ENCODE data around the gene IFNA16. TPM values are rescaled to one million over a fixed set of nuclear protein-coding genes. Genes with fewer than 3 reads are reported as not detected.

Gene IFNA16
- total RNA-seq (2022; extraction: Qiagen RNA extraction; ENCODE audit: low read depth): not detected in 5 replicates

DNA sequence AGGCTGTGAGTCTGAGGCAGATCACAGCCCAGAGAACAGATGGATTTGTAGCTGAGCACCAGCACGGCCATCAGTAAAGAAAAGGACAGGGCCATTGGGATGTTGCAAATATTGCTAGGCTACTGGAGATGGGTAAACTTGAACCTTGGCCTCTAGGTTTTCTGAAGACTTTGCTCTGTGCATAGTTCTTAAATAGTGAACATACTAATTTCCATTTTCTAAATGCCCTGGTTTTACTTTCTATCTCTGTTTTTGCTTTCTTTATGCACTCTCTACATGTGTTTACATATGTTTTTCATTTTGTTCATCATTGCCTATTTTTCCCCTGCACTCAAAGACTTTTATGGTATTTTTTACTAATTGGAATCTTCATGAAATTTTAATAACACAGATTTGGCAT is at the start of gene IFNA16:
Gene IFNA16 (minus strand): TSS at position 101 of the 400 bp plus-strand sequence. CDS start 6 bp downstream, at position 95.

DNA sequence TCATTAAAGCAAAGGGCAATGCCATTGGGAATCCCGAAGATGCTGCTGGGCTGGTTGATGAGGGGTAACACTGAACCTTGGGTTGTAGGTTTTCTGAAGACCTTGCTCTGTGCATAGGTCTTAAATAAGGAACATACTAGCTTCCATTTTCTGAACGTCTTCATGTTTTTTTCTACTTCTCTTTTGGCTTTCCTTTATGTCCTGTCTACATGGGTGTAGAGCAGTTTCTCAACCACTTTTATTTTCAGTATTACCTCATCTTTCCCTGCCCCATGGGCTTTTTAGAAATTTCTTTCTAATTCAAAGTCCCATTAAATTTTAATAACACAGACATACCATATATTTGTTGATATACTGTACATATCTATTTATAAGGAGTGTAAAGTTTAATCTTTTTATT is 22.8 kb upstream of the IFNA16 start, which contains the start of gene IFNA14:
Gene IFNA14 (minus strand): TSS at position 95 of the 400 bp plus-strand sequence. CDS start 70 bp downstream, at position 25.

DNA sequence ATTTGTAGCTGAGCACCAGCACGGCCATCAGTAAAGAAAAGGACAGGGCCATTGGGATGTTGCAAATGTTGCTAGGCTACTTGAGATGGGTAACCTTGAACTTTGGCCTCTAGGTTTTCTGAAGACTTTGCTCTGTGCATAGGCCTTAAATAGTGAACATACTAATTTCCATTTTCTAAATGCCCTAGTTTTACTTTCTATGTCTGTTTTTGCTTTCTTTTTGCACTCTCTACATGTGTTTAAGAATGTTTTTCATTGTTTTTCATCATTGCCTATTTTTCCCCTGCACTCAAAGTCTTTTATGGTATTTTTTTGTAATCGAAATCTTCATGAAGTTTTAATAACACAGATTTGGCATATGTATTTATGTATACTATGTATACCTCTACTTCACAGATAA is 11.0 kb upstream of the IFNA16 start, which contains the start of gene IFNA17:
Gene IFNA17 (minus strand): TSS at position 101 of the 400 bp plus-strand sequence. CDS start 49 bp downstream, at position 52.

DNA sequence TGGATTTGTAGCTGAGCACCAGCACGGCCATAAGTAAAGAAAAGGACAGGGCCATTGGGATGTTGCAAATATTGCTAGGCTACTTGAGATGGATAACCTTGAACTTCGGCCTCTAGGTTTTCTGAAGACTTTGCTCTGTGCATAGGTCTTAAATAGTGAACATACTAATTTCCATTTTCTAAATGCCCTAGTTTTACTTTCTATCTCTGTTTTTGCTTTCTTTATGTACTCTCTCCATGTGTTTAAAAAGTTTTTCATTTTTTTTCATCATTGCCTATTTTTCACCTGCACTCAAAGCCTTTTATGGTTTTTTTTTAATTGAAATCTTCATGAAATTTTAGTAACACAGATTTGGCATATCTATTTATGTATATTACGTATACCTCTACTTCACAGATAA is 10.1 kb downstream of the IFNA16 start, which contains the start of gene IFNA10:
Gene IFNA10 (minus strand): TSS at position 101 of the 400 bp plus-strand sequence. CDS start 46 bp downstream, at position 55.

DNA sequence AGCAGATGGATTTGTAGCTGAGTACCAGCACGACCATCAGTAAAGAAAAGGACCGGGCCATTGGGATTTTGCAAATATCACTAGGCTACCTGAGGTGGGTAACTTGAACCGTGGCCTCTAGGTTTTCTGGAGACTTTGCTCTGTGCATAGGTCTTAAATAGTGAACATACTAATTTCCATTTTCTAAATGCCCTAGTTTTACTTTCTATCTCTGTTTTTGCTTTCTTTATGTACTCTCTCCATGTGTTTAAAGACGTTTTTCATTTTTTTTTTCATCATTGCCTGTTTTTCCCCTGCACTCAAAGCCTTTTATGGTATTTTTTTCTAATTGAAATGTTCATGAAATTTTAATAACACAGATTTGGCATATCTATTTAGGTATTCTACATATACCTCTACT is 15.0 kb downstream of the IFNA16 start, which contains the start of gene IFNA7:
Gene IFNA7 (minus strand): TSS at position 101 of the 400 bp plus-strand sequence. CDS start 40 bp downstream, at position 61.

DNA sequence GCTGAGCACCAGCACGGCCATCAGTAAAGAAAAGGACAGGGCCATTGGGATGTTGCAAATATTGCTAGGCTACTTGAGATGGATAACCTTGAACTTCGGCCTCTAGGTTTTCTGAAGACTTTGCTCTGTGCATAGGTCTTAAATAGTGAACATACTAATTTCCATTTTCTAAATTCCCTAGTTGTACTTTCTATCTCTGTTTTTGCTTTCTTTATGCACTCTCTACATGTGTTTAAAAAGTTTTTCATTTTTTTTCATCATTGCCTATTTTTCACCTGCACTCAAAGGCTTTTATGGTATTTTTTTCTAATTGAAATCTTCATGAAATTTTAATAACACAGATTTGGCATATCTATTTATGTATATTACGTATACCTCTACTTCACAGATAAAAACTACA is 29.6 kb downstream of the IFNA16 start, which contains the start of gene IFNA4:
Gene IFNA4 (minus strand): TSS at position 101 of the 400 bp plus-strand sequence. CDS start 56 bp downstream, at position 45.

DNA sequence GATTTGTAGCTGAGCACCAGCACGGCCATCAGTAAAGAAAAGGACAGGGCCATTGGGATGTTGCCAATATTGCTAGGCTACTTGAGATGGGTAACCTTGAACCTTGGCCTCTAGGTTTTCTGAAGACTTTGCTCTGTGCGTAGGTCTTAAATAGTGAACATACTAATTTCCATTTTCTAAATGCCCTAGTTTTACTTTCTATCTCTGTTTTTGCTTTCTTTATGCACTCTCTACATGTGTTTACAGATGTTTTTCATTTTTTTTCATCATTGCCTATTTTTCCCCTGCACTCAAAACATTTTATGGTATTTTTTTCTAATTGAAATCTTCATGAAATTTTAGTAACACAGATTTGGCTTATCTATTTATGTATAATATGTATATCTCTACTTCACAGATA is 50.6 kb downstream of the IFNA16 start, which contains the start of gene IFNA21:
Gene IFNA21 (minus strand): TSS at position 101 of the 400 bp plus-strand sequence. CDS start 48 bp downstream, at position 53.

Other genes with a start within 250 kb of the IFNA16 start
- gene HACD4, start 185.7 kb downstream of the IFNA16 start, total RNA-seq (2022; extraction: Qiagen RNA extraction; ENCODE audit: low read depth): 1.0 to 1.6 TPM (median 1.1 TPM) in 5 replicates
- gene IFNB1, start 139.4 kb downstream of the IFNA16 start, total RNA-seq (2022; extraction: Qiagen RNA extraction; ENCODE audit: low read depth): not detected in 5 replicates
- gene IFNW1, start 75.5 kb downstream of the IFNA16 start, total RNA-seq (2022; extraction: Qiagen RNA extraction; ENCODE audit: low read depth): not detected in 5 replicates
- not detected in 5 replicates for gene IFNA21, start 50.7 kb downstream of the IFNA16 start, total RNA-seq (2022; extraction: Qiagen RNA extraction; ENCODE audit: low read depth)
- gene IFNA4, start 29.7 kb downstream of the IFNA16 start, total RNA-seq (2022; extraction: Qiagen RNA extraction; ENCODE audit: low read depth): not detected in 5 replicates
- not detected in 5 replicates for gene IFNA7, start 15.1 kb downstream of the IFNA16 start, total RNA-seq (2022; extraction: Qiagen RNA extraction; ENCODE audit: low read depth)
- gene IFNA10, start 10.2 kb downstream of the IFNA16 start, total RNA-seq (2022; extraction: Qiagen RNA extraction; ENCODE audit: low read depth): not detected in 5 replicates
- gene IFNA17, start 10.9 kb upstream of the IFNA16 start, total RNA-seq (2022; extraction: Qiagen RNA extraction; ENCODE audit: low read depth): not detected in 5 replicates
- not detected in 5 replicates for gene IFNA14, start 22.7 kb upstream of the IFNA16 start, total RNA-seq (2022; extraction: Qiagen RNA extraction; ENCODE audit: low read depth)
- not detected in 5 replicates for gene IFNA5, start 88.0 kb upstream of the IFNA16 start, total RNA-seq (2022; extraction: Qiagen RNA extraction; ENCODE audit: low read depth)
- 15.0 to 20.4 TPM (median 17.7 TPM) in 5 replicates for gene KLHL9, start 118.1 kb upstream of the IFNA16 start, total RNA-seq (2022; extraction: Qiagen RNA extraction; ENCODE audit: low read depth)
- not detected in 5 replicates for gene IFNA6, start 133.6 kb upstream of the IFNA16 start, total RNA-seq (2022; extraction: Qiagen RNA extraction; ENCODE audit: low read depth)
- gene IFNA13, start 150.7 kb upstream of the IFNA16 start, total RNA-seq (2022; extraction: Qiagen RNA extraction; ENCODE audit: low read depth): not detected in 5 replicates
- not detected in 5 replicates for gene IFNA2, start 168.1 kb upstream of the IFNA16 start, total RNA-seq (2022; extraction: Qiagen RNA extraction; ENCODE audit: low read depth)
- gene IFNA8, start 191.8 kb upstream of the IFNA16 start, total RNA-seq (2022; extraction: Qiagen RNA extraction; ENCODE audit: low read depth): not detected in 5 replicates
- not detected in 5 replicates for gene IFNA1, start 223.1 kb upstream of the IFNA16 start, total RNA-seq (2022; extraction: Qiagen RNA extraction; ENCODE audit: low read depth)

All from A549 treated with DMSO at 1 μM for 4 hours (cell line).